GM19438 (cell line): ENCODE measurements around the gene TMEM92.

Experiments used
- ATAC-seq: cut with Tn5 transposase; IDR thresholded peaks from one replicate; pipeline ENCODE4 v1.9.1; 2021; ENCODE audit warnings: low read depth; ENCODE audit not compliant: unreplicated experiment

Gene TMEM92

DNA sequence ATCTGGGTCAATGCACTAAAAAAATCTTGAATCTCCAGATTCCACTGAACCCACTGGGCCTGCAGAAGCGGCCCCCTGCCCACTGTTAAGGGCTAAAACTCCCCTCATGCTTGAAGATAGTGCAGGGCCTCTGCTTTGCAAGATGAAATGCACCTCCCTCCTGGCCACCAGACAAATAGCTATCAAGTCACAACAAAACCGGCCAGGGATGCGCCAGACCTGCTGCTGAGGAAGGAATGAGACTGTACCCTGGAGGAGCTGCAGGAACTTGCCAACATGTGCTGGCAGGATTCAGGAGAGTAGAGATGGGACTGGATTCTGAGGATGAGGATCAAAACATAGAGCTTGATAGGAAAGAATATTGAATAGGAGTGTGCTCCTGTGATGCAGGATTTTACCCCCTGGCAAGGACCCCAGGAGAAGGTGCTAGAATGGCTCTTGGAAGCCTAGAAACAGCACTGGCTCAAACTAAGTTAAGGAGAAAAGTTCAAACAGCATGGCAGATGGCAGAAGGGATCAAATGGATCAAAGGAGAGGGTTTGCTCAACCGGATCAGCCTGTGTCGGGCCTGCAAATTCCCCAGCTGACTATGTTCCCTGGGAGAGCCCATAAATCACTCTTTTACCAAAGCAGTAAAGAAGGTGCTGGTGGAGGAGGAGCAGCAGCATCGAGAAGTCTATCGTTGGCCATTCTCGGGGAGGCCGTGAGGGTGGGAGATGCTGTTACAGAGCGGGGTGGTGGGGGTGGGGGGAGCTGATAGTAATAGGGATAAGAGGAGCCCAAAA lies 44.4 kb downstream of the TMEM92 start:
- no peak for ATAC-seq

DNA sequence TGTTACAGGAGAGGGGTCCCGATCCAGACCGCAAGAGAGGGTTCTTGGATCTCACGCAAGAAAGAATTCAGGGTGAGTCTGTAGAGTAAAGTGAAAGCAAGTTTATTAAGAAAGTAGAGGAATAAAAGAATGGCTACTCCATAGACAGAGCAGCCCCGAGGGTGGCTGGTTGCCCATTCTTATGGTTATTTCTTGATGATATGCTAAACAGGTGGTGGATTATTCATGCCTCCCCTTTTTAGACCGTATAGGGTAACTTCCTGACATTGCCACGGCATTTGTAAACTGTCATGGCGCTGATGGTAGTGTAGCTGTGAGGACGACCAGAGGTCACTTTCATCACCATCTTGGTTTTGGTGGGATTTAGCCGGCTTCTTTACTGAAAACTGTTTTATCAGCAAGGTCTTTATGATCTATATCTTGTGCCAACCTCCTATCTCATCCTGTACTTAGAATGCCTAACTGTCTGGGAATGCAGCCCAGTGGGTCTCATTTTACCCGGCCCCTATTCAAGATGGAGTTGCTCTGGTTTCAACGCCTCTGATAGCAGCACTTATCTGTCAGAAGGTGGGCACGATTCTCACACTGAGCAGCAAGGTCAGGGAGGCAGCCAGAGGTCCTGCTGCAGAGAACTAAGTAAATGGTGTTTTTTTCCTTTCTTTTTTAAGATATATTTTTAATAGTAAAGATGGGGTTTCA lies 45.2 kb downstream of the TMEM92 start:
- no peak for ATAC-seq

DNA sequence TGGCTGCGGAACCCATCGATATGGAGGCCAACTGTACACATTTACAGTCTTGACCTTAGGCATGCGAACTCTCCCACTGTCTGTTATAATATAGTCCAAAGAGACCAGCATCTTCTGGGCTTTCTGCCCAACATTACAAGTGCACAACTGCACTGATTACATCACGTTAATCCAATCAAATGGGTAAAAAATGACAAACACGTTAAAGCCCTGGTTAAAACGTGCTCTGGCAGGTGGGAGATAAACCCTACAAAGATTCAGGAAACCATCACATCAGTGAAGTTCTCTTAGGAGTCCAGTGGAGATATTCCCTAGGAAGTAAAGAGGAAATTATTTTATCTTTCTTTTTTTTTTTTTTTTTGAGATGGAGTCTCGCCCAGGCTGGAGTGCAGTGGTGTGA lies 48.0 kb downstream of the TMEM92 start:
- no peak for ATAC-seq

DNA sequence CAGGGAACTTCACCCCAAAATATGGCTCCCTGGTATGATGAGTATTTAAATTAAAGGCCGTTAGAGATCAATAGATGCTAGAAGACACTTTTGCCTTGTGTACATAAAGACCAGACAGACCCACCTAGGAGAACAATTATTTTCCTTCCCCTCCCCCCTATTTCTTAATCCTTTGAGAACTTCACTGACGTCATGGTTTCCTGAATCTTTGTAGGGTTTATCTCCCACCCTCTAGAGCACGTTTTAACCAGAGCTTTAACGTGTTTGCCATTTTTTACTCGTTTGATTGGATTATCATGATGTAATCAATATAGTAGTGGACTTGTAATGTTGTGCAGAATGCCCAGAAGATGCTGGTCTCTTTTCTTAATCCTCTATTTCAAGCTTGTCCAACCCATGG lies 48.8 kb downstream of the TMEM92 start:
- no peak for ATAC-seq

DNA sequence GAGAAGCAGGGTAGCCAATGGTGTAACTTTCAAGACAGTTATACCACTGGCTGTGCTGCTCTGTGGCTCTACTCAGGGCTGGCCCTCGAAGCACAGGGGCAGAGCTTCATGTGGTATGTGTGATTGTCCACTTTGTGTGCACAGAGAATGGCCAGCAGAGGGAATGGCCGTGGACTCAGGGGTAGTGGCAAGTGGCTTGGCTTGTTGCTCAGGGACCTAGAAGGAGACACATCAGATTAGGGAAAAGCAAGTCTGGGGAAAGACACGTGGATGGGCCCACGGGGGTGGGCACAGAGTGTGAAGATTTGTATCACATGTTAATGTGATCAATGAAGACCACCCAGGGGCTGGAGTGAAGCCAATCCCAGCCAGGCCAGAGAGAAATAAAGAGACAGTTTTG lies 51.6 kb downstream of the TMEM92 start:
- ATAC-seq = no peak

DNA sequence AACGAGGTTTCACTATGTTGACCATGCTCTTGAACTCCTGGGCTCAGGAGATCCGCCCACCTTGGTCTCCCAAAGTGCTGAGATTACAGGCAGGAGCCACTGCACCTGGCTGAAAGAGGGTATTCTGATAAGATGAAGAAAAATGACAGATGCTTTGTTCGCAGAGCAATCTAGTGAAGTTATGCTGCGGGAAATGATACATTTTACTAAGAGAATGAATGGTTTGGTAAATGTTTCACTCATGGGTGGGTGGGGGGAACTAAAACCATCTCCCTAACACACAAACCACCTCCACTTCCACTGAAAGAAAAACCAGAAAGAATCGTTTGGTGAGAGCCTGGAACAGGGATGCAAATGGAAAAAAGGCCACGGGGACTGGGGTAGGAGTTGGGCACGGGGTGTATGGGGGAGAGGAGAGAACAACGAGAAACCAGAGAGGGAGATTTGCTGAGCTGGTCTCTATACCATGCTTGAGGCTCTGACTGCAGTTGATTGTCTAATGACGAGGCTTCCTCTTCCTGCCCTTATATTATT lies 52.6 kb downstream of the TMEM92 start:
- ATAC-seq = no peak

DNA sequence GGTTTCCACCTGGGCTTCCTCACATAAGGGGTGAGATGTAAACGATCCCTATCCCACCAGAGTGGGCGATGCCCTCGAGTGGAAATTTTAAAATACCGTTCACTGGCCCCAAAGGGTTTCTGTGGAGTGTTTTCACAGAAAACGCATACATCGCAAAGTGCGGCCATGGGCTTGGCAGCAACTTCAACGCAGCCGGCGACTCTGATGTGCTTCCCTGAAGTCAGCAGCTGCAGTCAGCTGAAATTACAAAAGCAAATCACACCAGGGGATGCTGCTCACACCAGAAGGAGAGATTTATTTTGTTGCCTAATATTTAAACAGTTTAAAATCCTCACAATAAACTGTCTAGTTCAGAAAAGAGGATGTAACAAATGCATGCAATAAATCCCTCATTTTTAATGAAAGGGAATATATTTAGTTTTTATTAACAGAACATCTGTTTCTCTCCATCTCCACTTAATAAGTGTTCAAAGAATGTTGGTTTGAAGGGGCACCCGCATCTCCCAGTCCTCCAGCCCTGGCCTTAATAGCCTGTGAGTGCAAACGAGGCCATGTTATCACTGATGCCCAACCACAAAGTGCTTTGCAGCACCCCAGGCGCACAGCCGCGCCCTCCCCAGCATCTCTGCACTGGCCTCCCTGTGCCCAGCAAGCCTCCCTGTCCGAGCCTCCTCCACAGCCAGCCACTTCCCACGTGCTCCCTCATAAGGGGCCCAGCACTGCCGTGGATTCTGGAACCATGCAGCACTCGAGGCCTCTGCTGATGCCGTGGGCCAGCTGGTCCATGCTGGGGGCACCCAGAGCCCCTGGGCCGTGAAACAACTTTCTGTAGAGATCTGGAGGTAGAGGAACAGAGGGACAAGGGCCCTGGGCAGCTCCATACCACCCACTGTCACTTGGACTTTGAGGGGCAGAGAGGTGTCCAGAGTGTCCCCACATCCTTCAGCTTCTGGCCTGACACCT lies 54.4 kb downstream of the TMEM92 start:
- ATAC-seq = no peak

DNA sequence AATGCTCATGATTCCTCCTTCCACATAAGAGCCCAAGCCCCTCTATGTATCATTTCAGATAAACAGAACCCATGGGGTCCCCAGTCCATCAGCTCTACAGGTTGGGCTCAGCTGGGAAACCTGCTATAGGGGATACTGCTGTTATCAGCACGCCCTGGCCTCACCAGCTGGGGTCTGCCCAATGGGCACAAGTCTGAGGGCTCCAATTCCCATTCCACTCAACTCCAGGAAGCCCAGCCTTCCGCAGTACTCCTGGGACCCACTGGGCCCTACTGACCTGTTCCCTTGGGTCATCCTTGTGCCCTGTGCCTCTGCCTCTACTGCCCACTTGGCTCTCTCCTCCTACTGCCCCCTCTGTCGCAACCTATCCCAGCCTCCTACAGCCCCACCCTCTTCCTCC lies 55.5 kb downstream of the TMEM92 start:
- ATAC-seq = no peak

DNA sequence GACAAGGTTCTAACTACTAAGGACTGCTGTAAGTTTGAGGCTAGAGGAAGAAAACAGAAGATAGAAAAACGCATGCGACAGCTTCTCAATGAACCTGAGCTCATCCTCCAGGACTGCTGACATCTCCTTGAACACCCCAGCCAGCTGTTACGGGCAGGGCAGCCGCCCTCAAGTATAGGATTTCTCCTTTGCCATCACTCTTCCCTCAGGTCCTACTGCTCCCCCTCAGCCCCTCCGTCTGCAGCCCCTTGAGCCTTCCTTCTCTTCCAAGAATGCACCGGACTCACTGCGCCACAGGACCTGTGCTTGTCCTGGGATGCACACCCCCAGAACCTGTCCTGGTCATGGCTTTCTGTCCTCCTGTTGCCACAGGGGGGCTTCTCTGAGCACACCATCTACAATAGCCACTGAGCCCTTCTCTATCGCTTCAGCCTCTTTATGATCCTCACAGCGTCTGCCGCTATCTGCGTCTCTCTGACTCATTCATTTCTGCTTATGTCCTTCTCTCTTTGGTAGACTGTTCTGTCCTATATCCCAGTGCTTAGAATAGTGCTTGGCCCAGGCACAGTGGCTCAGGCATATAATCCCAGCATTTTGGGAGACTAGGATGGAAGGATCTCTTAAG lies 56.0 kb downstream of the TMEM92 start:
- ATAC-seq = no peak
